GM10266 (cell line): ENCODE results near the gene PAGE4.

Experiments used
- DNase-seq: peaks from one replicate; pipeline ENCODE4 v3.0.0; 2012; ENCODE audit errors: extremely low spot score
- TF ChIP-seq, protein P1 (sequence below): IDR thresholded peaks from 2 replicates; pipeline ENCODE4 v1.5.1; 2012; ENCODE audit warnings: mild to moderate bottlenecking, low read depth; ENCODE audit not compliant: control insufficient read depth, insufficient read depth; ENCODE audit errors: missing control alignments

PAGE4 gene, protein sequence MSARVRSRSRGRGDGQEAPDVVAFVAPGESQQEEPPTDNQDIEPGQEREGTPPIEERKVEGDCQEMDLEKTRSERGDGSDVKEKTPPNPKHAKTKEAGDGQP

DNA sequence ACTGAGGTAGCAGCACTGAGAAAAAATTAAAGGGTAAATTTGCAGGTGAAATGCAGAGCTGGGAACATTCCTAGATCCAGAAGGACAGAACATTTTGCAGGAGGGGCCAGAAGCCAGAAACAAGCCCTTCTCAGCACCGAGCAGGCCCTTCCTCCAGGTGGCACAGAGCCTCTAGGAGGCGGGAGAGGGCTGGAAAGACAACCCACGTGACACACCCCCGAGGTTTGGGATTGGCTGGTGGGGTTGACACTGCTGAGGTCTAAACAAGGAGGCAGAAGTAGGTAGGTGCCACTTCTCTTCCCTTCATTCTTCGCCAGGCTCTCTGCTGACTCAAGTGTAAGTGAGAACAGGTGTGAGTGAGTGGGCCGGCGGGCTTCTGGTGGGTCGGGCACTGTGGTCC lies at the start of gene PAGE4:
Gene PAGE4 (plus strand): TSS at position 288 of the 400 bp plus-strand sequence. CDS start 1,126 bp downstream, outside the sequence.
- TF ChIP-seq, protein P1, sequence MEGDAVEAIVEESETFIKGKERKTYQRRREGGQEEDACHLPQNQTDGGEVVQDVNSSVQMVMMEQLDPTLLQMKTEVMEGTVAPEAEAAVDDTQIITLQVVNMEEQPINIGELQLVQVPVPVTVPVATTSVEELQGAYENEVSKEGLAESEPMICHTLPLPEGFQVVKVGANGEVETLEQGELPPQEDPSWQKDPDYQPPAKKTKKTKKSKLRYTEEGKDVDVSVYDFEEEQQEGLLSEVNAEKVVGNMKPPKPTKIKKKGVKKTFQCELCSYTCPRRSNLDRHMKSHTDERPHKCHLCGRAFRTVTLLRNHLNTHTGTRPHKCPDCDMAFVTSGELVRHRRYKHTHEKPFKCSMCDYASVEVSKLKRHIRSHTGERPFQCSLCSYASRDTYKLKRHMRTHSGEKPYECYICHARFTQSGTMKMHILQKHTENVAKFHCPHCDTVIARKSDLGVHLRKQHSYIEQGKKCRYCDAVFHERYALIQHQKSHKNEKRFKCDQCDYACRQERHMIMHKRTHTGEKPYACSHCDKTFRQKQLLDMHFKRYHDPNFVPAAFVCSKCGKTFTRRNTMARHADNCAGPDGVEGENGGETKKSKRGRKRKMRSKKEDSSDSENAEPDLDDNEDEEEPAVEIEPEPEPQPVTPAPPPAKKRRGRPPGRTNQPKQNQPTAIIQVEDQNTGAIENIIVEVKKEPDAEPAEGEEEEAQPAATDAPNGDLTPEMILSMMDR = no peak
- DNase-seq = no peak

- TF ChIP-seq, protein P1 = no peak
- DNase-seq = no peak
These were observed 44.3 kb upstream of the PAGE4 start for GRCh38 chrX:49784747-49785280.

GRCh38 chrX:49792376-49792775 lies 36.7 kb upstream of the PAGE4 start:
- TF ChIP-seq, protein P1 = no peak
- no peak for DNase-seq

DNA sequence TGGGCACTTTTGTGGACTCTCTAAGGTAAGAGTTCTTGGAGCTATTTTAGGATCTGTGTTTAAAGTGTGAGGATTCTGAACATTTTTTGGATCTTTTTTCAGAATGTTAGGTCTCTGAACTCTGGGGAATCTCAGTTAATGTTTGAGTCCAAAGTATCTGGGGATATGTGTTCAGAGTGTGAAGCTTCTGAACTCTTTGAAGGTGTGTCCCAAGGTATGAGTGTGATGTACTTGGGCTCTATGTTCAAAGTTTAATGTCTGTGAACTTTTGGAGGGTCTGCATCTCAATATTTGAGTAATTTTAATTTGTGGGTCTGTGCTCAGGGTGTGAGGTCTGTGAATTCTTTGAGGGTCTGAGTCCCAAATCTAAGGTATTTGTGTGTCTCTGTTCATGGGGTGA lies 35.4 kb upstream of the PAGE4 start:
- no peak for DNase-seq
- TF ChIP-seq, protein P1 = no peak

DNA sequence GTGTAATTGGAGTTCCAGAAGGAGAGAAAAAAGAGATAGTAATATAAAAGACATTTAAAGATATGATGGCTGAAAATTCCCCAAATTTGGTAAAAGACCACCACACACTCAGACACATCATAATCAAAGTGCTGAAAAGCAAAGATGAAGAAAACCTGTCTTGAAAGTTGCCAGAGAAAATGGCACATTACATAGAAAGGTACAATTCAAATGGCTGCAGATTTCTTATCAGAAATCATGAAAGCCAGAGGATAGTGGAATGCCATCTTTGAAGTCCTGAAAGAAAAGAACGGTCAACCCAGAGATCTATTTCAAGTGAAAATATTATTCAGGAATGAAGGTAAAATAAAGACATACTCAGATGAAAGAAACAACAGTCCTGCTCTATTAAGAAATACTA lies 29.3 kb upstream of the PAGE4 start:
- TF ChIP-seq, protein P1 = no peak
- no peak for DNase-seq

DNA sequence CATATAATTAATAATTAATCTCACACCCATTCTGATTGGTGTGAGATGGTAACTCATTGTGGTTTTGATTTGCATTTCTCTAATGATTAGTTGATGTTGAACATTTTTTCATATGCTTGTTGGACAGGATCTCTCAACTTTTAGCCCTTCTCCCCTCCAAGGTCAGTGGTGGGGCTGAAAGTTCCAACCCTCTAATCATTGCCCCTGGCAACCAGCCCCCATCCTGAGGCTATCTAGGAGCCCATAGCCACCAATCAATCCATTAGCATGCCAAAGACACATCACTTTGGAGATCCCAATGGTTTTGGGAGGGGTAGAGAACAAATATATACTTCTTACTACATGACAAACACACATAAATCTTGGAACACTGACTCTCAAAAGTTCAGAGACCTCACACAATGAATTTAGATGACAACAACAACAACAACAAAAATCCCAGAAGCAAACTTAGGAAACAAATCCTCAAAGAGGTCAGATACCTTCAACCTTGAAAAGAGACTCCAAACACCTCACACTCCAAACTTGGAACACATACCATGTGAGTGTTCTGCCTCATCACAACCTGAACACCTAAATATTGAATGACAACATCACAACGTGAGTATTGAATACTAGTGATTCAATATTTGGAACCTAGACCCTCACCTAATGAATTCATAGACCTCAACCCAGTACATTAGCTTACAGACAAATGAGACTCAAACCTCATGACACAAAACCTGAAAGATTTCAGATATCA lies 19.0 kb upstream of the PAGE4 start:
- DNase-seq = no peak

More for the DNA sequence above, 19.0 kb upstream of the PAGE4 start:
- TF ChIP-seq, protein P1 = no peak
